Aorta (tissue), 5 donors: ENCODE measurements around the gene DIMT1. TPM values are rescaled to one million over a fixed set of nuclear protein-coding genes. Genes with fewer than 3 reads are reported as not detected.

Source experiments
- ATAC-seq: fragments of 200-7000 bp; cut with Tn5 transposase; one replicate; pipeline ENCODE4 v1.9.1; 2022; ENCODE audit warnings: moderate library complexity; ENCODE audit not compliant: low FRiP score
- DNase-seq, 2 donors: peaks; one replicate each; pipeline ENCODE4 v3.0.0-alpha.2; 2020
- H3K27ac ChIP-seq, 2 donors: one replicate each; pipeline ENCODE4 v1.5.1; 2013; ENCODE audit warnings: low read length in 2 of 2, mild to moderate bottlenecking in 2 of 2, moderate library complexity in 2 of 2, control low read depth in 1 of 2, inconsistent platforms in 1 of 2, low read depth in 1 of 2
- H3K27me3 ChIP-seq, 2 donors: one replicate each; pipeline ENCODE4 v1.6.1; 2013; ENCODE audit warnings: control low read depth in 1 of 2, low read length in 1 of 2, mild to moderate bottlenecking in 1 of 2, moderate library complexity in 1 of 2; ENCODE audit not compliant: insufficient read depth in 2 of 2, control insufficient read depth in 1 of 2
- H3K36me3 ChIP-seq, 2 donors: one replicate each; pipeline ENCODE4 v1.6.1; 2013; ENCODE audit warnings: control low read depth in 1 of 2, low read length in 1 of 2, mild to moderate bottlenecking in 1 of 2; ENCODE audit not compliant: insufficient read depth in 2 of 2, control insufficient read depth in 1 of 2
- H3K4me1 ChIP-seq, 2 donors: one replicate each; pipeline ENCODE4 v1.6.1; 2013; ENCODE audit warnings: low read length in 2 of 2, control low read depth in 1 of 2, mild to moderate bottlenecking in 1 of 2, moderate library complexity in 1 of 2; ENCODE audit not compliant: insufficient read depth in 2 of 2, control insufficient read depth in 1 of 2
- H3K4me3 ChIP-seq, 2 donors: one replicate each; pipeline ENCODE4 v1.5.1; 2013; ENCODE audit warnings: low read length in 2 of 2, control low read depth in 1 of 2, mild to moderate bottlenecking in 1 of 2
- H3K9me3 ChIP-seq: one replicate; pipeline ENCODE4 v1.6.1; 2013; ENCODE audit warnings: mild to moderate bottlenecking, low read length; ENCODE audit not compliant: control insufficient read depth
- WGBS, 2 donors: extraction: QIAGEN DNeasy Blood & Tissue Kit; methylation state at CpG; one replicate each; pipeline ENCODE4 v1.1.7; 2013; 5-methylcytosine and 5-hydroxymethylcytosine counted together
- intact Hi-C, 2 donors: fragments of 100-400 bp; cut with DNase I; formaldehyde crosslinking; loops; one replicate each; pipeline versions ENCODE4 v1.14.2 to v1.15.0; 2022
- polyA plus RNA-seq, 2 donors: library from polyadenylated mRNA; stranded (reverse); fragments of 200-250 nt; gene quantifications; one replicate each; pipeline ENCODE4 v1.2.3, GENCODE V29; 2013
- total RNA-seq, 2 donors: library from RNA; stranded (reverse); fragmentation: NEBNext Ultra II Directional; extraction: Animal tissue kit (Norgen Biotek cat#: 25700); gene quantifications; one replicate each; pipeline ENCODE4 v1.2.1, GENCODE V29; 2021
- donor health status: healthy with polysubstance abuse.
- donor health status: Bipolar disorder and iron deficiency.
- donor health status: DM: no; HTN: no; CAD: no.
- donor health status: DM: no; HTN: no; CAD: no.
- donor health status: DM: yes; HTN: yes; CAD: no.

Gene DIMT1
- total and polyA plus RNA-seq, 4 donors, result 17.9 to 25.5 (median 20.9) TPM

- no peak for DNase-seq
- H3K36me3 ChIP-seq, result peaks cover 0 to 4% of the 10 kb centered on the region in 2 donors
- no peaks in the 10 kb centered on the region for H3K4me1 ChIP-seq
- intact Hi-C loops, result no loop called here
- no peak for ATAC-seq
- no peak overlapping the region for H3K27ac ChIP-seq
- no peak overlapping the region for H3K4me3 ChIP-seq
- no peaks in the 10 kb centered on the region for H3K27me3 ChIP-seq
- H3K9me3 ChIP-seq, result no peaks in the 10 kb centered on the region
These were observed 28.1 kb downstream of the DIMT1 start for GRCh38 chr5:62375627-62376026.

- Histone ChIP-seq H3K9me3 (no peaks in the 10 kb centered on the region), H3K36me3 (peaks cover 0 to 4% of the 10 kb centered on the region in 2 donors), H3K27me3 (no peaks in the 10 kb centered on the region), H3K4me3 (no peak overlapping the region), H3K4me1 (no peaks in the 10 kb centered on the region), H3K27ac (no peak overlapping the region)
- no peak for DNase-seq
- intact Hi-C loops, result no loop called here
- ATAC-seq, result no peak
- WGBS, 2 donors, result 99 to 100% methylated on average over 1 of the region's 1 CpG
These were observed 29.6 kb downstream of the DIMT1 start for GRCh38 chr5:62374090-62374489.

- Histone ChIP-seq H3K4me3 (no peak overlapping the region), H3K36me3 (peaks cover 0 to 4% of the 10 kb centered on the region in 2 donors), H3K27ac (no peak overlapping the region), H3K4me1 (no peaks in the 10 kb centered on the region), H3K9me3 (no peaks in the 10 kb centered on the region), H3K27me3 (no peaks in the 10 kb centered on the region)
- intact Hi-C loops, result no loop called here
- WGBS, 2 donors, result 96 to 98% methylated on average over 3 of the region's 3 CpGs
- ATAC-seq (no peak), DNase-seq (no peak)
These were observed 30.3 kb downstream of the DIMT1 start for GRCh38 chr5:62373382-62373781.

- Histone ChIP-seq H3K9me3 (no peaks in the 10 kb centered on the region), H3K4me1 (no peaks in the 10 kb centered on the region), H3K27ac (no peak overlapping the region), H3K4me3 (no peak overlapping the region), H3K27me3 (no peaks in the 10 kb centered on the region), H3K36me3 (peaks cover 0 to 4% of the 10 kb centered on the region in 2 donors)
- intact Hi-C loops, result no loop called here
- 91 to 94% methylated on average over 3 of the region's 3 CpGs for whole genome bisulfite sequencing, 2 donors
- ATAC-seq (no peak), DNase-seq (no peak)
These were observed 31.1 kb downstream of the DIMT1 start for GRCh38 chr5:62372600-62372999.

GRCh38 chr5:62371409-62371808 lies 32.3 kb downstream of the DIMT1 start:
- DNase-seq (no peak), ATAC-seq (no peak)
- no peaks in the 10 kb centered on the region for H3K27me3 ChIP-seq
- no peak overlapping the region for H3K4me3 ChIP-seq
- no peak overlapping the region for H3K27ac ChIP-seq
- no peaks in the 10 kb centered on the region for H3K4me1 ChIP-seq
- peaks cover 0 to 4% of the 10 kb centered on the region in 2 donors for H3K36me3 ChIP-seq
- no peaks in the 10 kb centered on the region for H3K9me3 ChIP-seq
- intact Hi-C loops, result no loop called here

- intact Hi-C loops, result no loop called here
- WGBS, 2 donors, result 95% methylated on average over 2 of the region's 2 CpGs
- H3K4me1 ChIP-seq, result no peaks in the 10 kb centered on the region
- H3K4me3 ChIP-seq, result no peak overlapping the region
- DNase-seq (no peak), ATAC-seq (no peak)
- H3K36me3 ChIP-seq, result peaks cover 0 to 4% of the 10 kb centered on the region in 2 donors
- H3K27ac ChIP-seq, result no peak overlapping the region
- H3K9me3 ChIP-seq, result no peaks in the 10 kb centered on the region
- H3K27me3 ChIP-seq, result no peaks in the 10 kb centered on the region
These were observed 34.7 kb downstream of the DIMT1 start for GRCh38 chr5:62369039-62369438.

- H3K9me3 ChIP-seq, result no peaks in the 10 kb centered on the region
- peaks cover 0 to 5% of the 10 kb centered on the region in 2 donors for H3K36me3 ChIP-seq
- DNase-seq, result no peak
- ATAC-seq, result no peak
- no peaks in the 10 kb centered on the region for H3K27me3 ChIP-seq
- intact Hi-C loops, result no loop called here
- no peak overlapping the region for H3K4me3 ChIP-seq
- H3K27ac ChIP-seq, result no peak overlapping the region
- no peaks in the 10 kb centered on the region for H3K4me1 ChIP-seq
- 94 to 96% methylated on average over 3 of the region's 3 CpGs for WGBS, 2 donors
These were observed 41.0 kb downstream of the DIMT1 start for GRCh38 chr5:62362701-62363100.

- DNase-seq (no peak), ATAC-seq (no peak)
- H3K4me1 ChIP-seq, result no peaks in the 10 kb centered on the region
- no peaks in the 10 kb centered on the region for H3K9me3 ChIP-seq
- H3K27ac ChIP-seq, result no peak overlapping the region
- H3K27me3 ChIP-seq, result no peaks in the 10 kb centered on the region
- H3K36me3 ChIP-seq, result peaks cover 0 to 2% of the 10 kb centered on the region in 2 donors
- H3K4me3 ChIP-seq, result no peak overlapping the region
- intact Hi-C loops, result loop anchor here (5.0 to 10.0 kb wide), 3 partner anchors 47 to 132 kb away; partner anchors contain the start of gene KIF2A (in 2 of the 2)
These were observed 49.5 kb downstream of the DIMT1 start for GRCh38 chr5:62354028-62354874.
